Skin epidermis (tissue), 12 donors: ENCODE results near the gene BCL2L2.

Experiments
- H3K27ac ChIP-seq, 21 experiments: fragments of 200-600 bp; sonication (generic) in 11 of 21; one replicate each; pipeline ENCODE4 v1.5.0; 2020; ENCODE audit warnings: mild to moderate bottlenecking in 3 of 21, inconsistent platforms in 2 of 21, moderate library complexity in 2 of 21
- H3K4me3 ChIP-seq, 7 experiments: fragments of 200-600 bp; sonication (generic) in 2 of 7; one replicate each; pipeline ENCODE4 v1.5.0; 2020; ENCODE audit warnings: inconsistent platforms in 2 of 7, mild to moderate bottlenecking in 2 of 7, moderate library complexity in 1 of 7

BCL2L2 gene

DNA sequence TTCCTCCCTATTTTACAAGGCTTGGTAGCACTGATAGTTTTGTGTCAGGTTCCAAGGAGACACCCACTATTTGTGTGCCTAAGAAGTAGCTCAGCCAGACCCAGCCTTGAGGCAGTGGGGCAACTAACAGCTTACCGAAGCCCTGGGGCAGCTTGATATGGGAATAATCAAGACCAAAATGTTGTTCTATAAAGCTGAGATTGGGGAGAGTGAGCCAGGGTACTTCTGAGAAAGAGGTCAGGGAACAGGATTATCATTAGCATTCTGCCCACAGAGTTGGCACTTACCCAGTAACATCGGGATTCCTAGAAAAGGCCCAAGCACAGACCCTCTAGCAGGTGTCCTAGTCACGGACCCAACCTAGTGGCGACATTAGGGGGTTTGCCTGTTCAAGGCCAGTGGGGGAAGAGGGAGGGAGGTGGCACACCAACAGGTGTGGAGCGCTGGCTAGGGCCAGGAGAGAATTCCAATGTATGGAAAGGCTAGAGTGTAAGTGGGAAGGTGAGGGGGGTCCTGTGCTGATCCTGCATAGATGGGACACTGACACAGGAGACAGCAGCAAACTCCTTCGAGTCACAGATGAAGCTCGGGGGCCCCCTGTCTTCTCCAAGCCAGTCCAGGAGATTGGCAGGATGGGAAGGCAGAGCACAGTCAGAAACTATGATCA, 8.9 kb upstream of the BCL2L2 start:
- H3K4me3 ChIP-seq: no peak overlapping the region
- H3K27ac ChIP-seq: peak overlapping the region in 15 of 21 experiments; percentile 5 to 98 (median 93)

DNA sequence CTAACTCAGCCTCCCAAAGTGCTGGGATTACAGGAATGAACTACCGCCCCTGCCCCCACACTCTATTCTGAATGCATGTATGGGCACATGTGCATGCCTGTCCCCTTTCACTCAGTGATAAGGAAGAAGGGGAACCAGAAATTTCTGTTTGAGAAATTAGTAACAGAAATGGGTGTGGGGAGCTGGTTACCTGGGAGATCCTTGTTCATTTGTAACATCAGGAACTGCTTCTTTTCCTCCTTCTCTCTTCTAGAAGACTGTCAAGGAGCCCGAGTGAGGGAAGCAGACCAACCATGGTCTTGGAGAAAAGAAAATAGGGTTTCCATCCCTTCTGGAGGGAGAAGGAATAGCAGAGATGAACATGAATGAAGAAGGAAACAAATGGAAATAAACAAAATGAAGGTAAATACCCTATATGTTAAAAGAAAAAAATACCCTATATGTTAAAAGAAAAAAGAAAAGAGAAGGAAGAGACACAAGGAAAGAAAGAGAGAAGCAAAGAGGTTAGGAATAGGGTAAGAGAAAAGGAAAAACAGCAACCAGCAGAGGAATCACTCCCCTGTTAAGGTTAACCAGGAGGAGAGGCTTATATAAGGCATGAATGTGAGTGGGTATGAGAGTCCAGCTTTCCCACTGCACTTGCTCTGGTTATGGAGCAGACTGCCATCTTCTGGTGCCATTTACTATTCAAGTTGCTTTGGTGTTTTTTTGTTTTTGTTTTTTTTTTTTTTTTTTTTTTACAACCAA, 7.2 kb upstream of the BCL2L2 start:
- Histone ChIP-seq H3K27ac (peak overlapping the region in 20 of 21 experiments; percentile 20 to 99 (median 93)), H3K4me3 (peak overlapping the region in 1 of 7 experiments; percentile 85)

DNA sequence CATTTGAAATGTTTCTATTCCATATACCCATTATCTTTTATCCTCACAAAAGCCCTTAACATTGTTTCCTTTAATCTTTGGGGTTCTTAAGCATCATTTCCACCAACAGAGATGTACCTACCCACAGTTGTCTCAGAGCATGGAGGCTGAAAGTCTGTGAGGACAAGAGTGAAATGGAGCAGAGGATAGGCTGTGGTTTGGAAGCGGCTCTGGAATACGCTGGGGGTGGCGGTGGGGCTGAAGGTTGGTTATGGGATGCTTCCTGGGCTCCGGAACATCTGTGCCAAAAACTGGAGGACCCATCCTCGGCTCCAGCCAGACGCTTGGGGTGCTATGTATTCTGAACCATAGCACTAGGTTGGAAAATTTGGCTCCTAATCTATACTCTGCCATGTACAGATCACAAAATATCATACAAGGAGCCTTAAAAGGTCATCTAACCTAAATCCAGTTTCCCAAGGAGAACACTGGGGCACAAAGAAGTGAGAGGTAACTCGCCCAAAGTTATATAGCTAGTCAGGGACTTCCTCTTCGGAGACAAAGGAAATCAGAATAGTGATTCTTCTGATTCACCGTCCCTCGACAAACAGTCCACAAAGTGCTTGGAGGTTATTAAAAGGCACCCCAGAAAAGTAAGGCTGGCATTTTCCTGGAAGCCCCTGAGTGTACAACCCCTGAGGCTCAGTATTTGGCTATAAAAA, 6.5 kb upstream of the BCL2L2 start:
- H3K4me3 ChIP-seq: peak overlapping the region; percentile 56 to 85 (median 72)
- H3K27ac ChIP-seq: peak overlapping the region; percentile 85 to 99 (median 94)

DNA sequence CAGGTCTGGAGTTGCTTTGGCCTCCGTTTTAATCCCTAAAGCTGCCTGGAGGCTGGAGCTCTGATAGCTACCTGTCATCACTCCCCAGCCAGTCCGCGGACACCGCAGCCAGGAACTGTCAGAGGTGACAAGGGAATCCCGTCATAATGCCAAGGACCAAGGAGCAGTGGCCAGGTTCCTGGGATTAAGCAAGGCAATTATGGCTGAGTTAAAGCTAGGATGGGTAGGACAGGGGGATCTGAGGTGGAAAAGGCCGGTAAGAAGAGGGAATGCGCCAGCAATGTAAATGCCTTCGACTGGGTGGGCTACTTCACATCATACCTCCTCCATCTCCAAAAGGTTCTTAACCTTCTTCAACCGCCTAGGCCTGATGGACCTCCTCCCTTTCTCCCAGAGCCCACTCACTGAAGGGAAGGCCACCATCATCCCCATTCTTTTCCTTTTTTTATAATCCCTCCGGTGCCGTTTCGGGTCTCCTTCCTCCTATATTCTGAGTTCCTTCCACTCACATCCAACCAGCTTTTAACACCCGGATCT, 5.9 kb upstream of the BCL2L2 start:
- H3K27ac ChIP-seq: peak overlapping the region; percentile 85 to 99 (median 94)
- peak overlapping the region; percentile 56 to 85 (median 72) for H3K4me3 ChIP-seq

DNA sequence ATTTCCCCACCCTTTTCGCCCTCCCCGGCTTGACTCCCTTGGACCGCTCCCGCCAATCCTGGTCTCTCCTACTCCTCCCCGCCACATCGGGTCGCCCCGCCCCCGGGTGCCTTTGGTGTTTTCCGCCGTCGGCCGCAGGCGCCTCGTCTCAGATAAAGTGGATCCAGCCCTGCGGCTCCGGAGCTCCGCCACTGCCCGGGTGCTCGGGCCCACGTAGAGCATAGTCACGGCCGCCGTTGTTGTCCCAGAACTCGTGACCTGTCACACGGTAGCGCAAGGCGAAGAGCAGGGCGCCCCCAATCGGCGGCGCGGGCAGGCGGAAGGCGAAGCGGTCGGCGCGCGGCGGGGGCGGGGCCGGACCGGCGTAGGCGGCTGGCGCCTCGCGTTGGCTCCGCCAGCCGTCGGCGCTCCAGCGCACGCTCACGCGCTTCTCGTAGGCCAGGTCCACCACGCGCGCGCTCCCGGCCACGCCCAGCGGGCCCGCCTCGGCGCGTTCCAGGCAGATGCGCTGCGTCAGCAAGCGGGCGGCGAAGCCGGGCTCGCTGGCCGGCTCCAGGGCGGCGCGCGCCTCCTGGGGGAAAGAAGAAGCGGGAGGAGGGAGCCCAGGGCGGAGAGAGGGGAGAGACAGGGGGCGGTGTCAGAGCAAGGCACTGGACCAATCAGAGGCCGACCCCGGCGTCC, 5.2 kb upstream of the BCL2L2 start:
- peak overlapping the region; percentile 59 to 85 (median 77) for H3K4me3 ChIP-seq
- peak overlapping the region; percentile 85 to 99 (median 94) for H3K27ac ChIP-seq

DNA sequence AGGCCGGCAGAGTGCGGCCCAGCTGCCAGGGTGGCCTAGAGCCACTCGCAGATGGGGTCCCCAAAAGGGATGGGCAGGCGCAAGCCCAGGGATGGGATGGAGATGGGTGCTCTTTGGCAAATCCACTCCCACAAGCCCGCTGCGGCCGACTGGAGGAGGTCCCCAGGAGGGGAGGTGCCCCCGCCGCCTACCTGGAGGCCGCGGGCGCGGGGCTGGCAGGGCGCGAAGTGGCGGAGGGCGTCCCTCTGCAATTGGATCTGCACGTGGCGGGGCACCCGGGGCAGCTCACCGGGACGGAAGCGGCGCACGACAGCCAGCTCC, 4.7 kb upstream of the BCL2L2 start:
- peak overlapping the region; percentile 83 to 99 (median 94) for H3K27ac ChIP-seq
- peak overlapping the region; percentile 59 to 85 (median 77) for H3K4me3 ChIP-seq

DNA sequence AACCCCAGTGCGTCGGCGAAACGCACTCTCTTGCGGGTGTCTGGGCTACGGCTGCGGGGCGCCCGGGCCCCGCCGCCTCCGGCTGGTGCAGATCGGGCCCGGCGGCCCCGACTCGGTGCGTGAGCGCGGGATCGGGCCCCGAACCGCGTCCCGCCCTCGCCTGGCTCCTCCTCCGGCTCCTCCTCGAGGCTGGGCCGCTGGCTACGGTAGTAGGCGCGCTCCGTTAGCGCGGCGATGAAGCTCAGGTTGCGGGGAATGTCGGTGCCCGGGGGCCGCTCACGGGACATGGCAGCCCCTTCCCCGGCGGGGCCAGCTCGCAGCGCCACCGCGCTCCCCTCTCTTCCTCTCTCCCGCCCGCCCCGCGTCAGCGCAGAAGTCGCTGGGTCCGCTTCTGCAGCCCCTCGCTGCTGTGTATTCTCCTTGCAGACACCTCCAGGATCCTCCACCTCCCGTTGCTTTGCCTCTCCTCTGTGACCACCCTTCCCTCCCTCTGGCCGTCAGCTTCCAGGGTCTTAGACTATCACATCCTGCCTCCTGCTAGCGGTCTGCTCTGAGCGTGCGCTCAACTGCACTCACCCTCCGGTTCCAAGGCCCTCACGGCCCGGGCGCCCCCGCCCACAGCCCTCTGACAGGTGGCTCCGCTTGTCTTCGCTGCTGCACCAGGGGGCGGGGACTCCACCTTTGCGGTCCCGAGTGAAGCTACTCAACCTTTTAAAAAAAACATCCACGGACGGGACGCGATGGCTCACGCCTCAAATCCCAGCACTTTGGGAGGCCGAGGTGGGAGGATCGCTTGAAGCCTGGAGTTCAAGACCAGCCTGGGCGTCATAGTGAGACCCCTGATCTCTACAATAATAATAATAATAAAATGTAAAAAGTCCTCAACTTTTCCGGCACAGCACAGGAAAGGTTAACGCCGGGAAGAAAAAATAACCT, 4.1 kb upstream of the BCL2L2 start, which contains the start of gene PPP1R3E:
TSS of gene PPP1R3E (minus strand) at position 570 of the 936 bp plus-strand sequence. CDS start at position 287, 283 bp downstream.
- Histone ChIP-seq H3K27ac (peak within 1 kb of the TSS; percentile 83 to 99 (median 94)), H3K4me3 (peak within 1 kb of the TSS; percentile 59 to 85 (median 77))

DNA sequence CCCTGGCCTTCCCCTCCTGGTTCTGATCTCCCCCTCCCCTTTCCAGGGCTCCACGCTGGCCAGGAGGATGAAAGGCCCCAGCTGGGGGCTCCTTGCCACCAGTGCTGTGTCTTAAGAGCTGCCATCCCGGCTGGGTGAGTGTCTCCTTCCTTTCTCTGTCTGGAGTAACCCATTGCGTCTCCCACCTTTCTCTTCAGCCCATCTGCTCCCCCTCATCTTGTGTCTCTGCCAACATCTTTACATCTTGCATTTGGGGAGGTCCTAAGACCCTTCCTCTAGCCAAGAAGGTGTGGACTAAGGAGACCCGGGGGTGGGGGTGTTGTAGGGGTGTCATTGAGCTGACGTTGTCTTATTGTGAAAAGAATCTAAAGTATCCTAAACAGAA, 505 bp downstream of the BCL2L2 start:
- H3K4me3 ChIP-seq: peak overlapping the region; percentile 43 to 69 (median 58)

DNA sequence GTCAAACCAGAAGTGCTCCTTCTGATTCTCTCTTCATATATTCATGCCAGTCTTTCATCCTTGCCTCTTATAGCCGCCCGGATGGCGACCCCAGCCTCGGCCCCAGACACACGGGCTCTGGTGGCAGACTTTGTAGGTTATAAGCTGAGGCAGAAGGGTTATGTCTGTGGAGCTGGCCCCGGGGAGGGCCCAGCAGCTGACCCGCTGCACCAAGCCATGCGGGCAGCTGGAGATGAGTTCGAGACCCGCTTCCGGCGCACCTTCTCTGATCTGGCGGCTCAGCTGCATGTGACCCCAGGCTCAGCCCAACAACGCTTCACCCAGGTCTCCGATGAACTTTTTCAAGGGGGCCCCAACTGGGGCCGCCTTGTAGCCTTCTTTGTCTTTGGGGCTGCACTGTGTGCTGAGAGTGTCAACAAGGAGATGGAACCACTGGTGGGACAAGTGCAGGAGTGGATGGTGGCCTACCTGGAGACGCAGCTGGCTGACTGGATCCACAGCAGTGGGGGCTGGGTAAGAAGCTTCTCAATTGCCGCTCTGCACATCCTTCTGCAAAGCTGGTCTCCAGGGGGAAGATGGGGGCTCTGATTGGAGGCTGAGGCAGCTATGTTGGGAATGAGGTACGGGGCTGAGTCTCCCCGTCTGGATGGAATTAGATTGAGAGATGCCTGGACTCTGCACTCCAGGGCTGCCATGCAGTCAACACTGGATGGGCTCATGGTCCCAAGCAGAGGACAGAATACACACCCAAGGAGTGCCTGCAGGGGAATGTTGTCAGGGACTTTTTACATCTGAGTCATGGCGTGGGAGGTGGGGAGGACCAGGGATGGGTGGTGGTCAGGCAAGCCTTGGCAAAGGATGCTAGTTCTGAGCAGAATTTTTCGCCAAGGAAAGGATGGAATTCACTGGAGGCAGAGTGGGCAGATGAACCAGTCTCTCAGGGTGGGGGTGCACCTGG, 1.3 kb downstream of the BCL2L2 start:
- Histone ChIP-seq H3K4me3 (peak overlapping the region; percentile 43 to 69 (median 58)), H3K27ac (peak overlapping the region in 18 of 21 experiments; percentile 81 to 95 (median 90))

More for the DNA sequence above, 505 bp downstream of the BCL2L2 start:
- H3K27ac ChIP-seq: peak overlapping the region; percentile 69 to 95 (median 89)

DNA sequence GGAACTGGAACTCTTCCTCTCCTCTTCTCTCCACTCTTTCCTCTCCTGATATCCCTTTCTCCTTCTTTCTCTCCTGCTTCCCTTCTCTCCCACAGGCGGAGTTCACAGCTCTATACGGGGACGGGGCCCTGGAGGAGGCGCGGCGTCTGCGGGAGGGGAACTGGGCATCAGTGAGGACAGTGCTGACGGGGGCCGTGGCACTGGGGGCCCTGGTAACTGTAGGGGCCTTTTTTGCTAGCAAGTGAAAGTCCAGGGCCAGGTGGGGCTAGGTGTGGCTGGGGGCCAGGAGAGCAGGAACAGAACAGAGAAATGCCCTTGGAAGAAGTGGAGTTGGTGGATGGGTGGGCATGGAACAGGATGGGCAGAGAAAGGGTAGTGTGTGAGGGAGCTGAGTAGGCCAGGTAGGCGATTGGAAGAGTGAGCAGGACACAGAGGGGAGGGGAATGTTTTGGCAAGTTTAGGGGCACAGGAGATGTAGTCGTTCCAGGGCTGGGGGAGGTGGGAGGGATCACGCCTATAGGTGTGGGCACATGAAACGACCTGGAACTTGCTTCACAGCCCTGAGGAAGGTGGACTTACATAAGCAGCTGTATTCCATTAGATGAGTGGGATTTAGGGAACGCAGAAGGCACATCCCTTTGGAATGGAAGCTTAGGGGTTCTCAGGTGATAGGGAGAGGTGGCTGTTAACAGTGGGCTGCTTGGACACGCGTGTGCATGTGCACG, 2.2 kb downstream of the BCL2L2 start:
- Histone ChIP-seq H3K27ac (peak overlapping the region in 14 of 21 experiments; percentile 10 to 95 (median 46)), H3K4me3 (peak overlapping the region in 3 of 7 experiments; percentile 4 to 69 (median 58))

DNA sequence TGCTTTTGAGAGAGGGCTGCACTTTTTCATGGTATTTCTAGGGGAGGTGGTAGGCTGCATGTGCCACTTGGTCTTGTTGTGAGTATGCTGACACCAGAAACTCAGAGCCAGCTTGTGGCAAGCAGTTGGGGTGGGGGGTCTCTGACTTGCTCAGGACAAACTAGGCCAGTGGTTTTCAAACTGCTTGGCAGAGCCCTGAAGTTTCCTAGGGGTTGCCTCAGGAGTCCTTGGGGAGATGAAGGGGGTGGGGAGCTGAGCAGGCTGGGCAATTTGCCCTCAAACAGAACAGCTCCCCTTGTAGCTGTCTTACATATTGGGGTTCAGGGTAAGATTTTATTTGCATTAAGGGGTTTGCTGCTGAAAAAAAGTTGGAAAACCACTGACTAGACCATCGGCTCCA, 3.9 kb downstream of the BCL2L2 start:
- Histone ChIP-seq H3K4me3 (no peak overlapping the region), H3K27ac (peak overlapping the region in 1 of 21 experiments; percentile 1)

DNA sequence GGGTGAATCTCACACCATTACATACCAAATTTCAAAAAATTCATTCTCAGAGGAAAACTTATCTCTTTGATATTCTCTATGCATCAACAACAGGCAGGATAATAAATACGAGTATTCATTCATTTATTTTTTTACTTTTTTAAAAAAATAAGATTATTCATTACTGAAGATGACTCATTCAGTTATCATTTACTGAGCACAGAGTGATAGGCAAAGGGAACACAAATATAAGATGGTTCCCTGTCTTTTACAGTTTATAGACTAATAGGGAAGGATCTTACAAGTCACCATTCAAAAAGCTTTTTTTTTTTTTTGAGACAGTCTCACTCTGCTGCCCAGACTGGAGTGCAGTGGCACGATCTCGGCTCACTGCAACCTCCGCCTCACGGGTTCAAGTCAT, 9.7 kb downstream of the BCL2L2 start:
- H3K27ac ChIP-seq: no peak overlapping the region
- no peak overlapping the region for H3K4me3 ChIP-seq

DNA sequence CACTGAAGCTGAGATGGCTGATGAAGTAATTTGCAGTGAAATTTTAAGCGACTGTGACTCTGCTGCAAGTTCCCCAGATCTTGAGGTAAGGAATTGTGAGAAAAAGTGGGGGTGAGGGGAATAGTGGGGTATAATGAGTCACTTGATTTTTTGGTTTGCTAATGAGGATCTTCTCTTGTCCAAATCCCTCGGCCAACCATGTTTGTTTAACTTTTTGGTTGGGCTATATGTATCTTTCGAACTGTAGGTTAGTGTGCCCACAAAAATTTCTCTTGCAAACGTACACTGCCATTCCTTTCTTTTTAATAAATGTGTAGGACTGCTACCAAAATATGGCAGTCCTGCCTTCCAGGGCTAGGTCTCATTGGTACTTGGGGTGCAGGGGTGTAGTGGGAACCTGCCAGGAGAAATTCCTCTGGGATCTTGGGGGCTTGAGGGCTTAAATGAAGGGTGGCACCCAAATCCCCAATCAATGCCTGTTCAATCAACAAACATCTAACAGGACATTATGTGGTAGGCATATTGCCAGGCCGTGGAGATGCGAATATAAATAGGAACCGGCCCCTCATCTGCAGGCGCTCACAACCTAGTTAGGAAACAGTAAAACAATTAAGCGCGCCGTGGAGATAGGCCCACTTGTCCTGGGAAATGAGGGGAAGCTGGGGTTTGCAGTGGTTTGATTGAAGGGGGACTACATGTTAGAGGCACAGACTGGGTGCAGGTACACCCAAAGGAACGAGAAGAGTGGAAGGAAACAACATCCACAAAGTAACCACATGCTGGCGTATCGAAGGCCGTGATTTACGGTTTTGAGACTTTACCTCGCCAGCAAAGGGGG, 13.3 kb downstream of the BCL2L2 start:
- H3K27ac ChIP-seq: peak overlapping the region in 20 of 21 experiments; percentile 66 to 99 (median 88)
- peak overlapping the region; percentile 12 to 96 (median 92) for H3K4me3 ChIP-seq

DNA sequence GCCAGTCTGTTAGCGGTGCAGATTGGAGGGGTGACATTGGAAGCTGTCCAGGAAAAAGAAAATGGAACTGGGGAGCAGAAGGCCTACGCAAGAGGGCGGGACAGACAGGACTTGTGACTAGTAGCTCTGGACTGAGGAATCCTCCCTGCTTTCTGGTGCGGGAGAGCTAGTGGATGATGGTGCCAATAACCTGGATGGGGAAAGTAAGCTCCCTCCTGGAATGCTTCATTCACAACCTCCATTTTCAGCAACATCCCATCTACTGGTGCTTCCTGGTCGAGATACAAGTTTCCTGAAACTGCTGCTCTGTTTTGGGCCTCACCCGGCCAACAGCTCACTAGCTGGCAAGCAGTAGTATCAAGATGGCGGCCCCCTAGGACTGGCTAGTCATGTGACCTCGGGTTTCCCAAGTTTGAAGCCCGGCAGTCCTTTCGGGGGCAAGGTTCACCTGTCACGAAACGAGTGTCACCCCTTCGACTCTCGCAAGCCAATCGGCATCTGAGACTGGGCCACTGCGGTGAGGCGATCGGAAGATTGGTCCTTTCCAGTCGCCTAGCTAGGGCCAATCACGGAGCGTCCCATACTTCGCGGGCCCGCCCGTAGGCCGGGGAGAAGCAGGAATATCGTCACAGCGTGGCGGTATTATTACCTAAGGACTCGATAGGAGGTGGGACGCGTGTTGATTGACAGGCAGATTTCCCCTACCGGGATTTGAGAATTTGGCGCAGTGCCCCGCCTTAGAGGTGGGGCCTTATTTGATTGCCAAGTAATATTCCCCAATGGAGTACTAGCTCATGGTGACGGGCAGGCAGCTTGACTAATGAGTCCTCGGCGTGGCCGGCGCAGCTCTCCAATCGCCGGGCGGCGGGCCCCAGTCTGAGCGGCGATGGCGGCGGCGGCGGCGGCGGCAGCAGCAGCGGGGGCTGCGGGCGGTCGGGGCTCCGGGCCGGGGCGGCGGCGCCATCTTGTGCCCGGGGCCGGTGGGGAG, 14.2 kb downstream of the BCL2L2 start, which contains the start of gene PABPN1:
TSS of gene PABPN1 (plus strand) at position 874 of the 988 bp plus-strand sequence. CDS start at position 887, 13 bp downstream.
- H3K4me3 ChIP-seq: peak within 1 kb of the TSS; percentile 67 to 98 (median 94)
- H3K27ac ChIP-seq: peak within 1 kb of the TSS; percentile 90 to 99 (median 98)
